Anterior cingulate cortex (tissue), 58 donors: ENCODE data around the gene APIP.
"Not testable (repeated sequence)": the region's sequence is repeated elsewhere in the genome, so short reads cannot be mapped to it uniquely, and the experiment has no call there.

Experiments
- DNase-seq, 58 donors: peaks; one replicate each; lab custom pipeline; 2025; lab: John Stamatoyannopoulos, UW

The APIP gene

DNA sequence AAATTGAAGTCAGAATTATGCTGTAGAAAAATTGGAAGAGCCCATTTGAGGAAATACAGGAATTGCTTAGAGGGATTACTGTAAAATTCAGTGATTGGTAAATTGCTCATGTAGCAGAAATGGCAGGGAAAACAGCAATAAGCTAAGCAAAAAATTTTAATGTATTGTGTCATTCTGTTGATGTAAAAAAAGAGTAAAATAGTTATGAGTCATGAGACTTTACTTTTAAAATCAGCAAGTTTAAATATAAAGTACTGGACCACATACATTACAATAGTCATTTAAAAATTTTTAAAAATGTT, 10.6 kb upstream of the APIP start:
- no peak for DNase-seq

DNA sequence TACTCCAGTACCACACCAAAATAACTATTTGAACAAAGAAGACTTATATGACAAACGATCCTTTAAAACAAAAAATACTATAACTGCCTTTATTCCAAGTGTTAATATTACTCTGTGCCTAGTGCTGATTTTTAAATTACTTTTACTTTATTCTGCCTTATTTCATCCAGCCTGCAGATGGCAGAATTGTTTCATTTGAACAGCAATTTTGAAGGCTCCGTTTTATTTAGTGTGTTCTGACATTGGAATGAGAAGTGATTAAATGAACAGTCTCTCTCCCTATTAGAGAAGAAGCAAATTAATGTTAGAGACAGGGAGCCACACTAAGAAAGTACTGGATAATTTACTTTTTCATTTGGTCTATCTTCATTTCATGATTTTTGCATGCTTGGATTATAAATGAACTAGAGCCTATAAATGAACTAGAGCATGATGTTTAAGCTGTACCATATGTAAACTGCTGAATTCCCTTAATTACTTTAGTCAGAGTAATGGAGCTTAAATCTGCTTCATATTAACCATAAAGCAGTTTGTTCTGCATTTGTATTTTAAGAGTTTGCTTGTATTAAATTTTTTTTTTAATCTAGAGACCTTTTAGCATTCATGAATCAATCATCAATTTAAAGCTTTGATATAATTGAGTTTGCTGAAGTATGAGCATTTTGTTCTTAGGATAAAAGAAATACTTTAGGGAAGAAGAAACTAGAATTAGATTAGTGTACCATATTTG, 10.1 kb upstream of the APIP start:
- DNase-seq, result peak in 1 of 58 donors; percentile 31

DNA sequence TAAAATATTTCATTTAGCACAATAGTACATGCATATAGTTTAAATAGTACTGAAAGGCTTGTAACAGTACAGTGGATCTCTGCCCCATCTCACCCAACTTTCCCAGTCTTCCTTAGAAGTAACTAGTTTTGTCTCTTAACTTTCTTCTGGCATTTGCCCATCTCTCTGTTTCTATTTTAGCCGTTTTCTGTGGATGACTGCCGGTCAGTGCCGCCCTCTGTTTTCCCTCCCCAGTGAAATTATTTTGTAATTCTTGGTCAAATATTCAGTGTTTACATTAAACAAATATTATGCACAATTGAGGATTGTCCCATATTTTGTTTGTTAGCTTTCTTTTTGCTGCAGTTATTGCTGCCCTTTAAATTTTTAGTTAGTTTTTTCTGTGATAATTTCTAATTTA, 8.5 kb upstream of the APIP start:
- DNase-seq, result no peak

DNA sequence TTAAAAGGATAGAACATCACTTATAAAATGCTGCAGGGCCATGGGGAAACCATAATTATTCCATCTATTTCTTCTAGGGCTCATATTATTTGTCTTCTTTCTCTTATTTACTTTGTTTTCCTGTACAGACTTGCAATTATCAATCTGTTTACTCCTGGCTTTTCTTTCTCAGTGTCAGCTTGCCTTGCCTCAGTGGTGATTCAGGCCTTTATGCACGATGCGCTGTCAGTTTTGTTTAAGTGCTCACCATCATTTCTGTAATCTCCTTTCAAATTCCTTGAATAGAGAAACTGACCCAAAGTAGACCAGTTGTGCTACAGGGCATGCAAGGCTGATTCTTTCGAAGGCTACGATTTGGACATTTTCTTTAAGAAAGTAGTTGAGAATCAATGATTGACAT, 5.0 kb upstream of the APIP start:
- DNase-seq, result no peak

DNA sequence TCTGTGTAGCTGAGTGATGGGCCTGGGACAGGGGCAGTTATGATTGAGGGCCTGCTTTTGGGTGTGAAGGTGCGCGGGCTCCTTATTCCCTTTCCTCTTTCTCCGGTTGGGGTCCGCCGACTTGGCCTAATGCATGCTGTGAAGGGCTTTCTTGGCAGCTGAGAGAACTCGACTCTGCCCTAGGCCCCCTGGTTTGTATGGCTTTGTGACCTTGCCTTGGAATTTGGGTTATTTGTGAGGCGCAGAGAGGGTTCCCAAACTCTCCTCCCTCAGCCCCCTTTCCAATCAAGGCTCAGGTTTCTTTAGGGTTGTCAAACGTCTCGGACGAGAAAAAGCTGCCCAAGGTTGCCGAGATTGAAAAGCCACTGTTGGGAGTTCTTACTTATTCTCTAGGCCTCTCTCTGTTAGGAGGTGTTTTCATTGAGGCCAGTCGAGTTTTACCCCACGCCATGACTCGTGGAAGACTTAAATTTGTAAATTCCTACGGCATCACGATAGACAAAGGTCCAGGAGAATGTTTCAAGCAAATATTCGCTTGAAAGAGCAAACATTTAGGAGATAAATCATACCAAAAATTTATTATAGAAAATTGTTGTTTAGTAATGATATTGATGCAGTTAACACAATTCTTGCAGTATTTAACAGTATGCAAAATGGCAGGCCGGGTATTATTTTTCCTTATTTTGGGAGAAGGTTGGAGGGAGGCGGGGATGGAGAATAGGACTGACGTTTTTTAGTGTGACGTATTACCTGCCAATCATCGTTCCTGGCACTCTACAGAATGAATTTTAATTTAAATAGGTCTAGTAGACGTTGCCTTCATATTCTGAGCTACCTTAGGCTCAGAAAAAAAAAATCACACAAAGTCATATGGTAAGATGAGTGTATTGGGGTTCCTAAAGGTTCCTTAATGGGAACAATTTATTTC, 928 bp upstream of the APIP start:
- DNase-seq, result peak in 6 of 58 donors; percentile 9 to 59 (median 43)

DNA sequence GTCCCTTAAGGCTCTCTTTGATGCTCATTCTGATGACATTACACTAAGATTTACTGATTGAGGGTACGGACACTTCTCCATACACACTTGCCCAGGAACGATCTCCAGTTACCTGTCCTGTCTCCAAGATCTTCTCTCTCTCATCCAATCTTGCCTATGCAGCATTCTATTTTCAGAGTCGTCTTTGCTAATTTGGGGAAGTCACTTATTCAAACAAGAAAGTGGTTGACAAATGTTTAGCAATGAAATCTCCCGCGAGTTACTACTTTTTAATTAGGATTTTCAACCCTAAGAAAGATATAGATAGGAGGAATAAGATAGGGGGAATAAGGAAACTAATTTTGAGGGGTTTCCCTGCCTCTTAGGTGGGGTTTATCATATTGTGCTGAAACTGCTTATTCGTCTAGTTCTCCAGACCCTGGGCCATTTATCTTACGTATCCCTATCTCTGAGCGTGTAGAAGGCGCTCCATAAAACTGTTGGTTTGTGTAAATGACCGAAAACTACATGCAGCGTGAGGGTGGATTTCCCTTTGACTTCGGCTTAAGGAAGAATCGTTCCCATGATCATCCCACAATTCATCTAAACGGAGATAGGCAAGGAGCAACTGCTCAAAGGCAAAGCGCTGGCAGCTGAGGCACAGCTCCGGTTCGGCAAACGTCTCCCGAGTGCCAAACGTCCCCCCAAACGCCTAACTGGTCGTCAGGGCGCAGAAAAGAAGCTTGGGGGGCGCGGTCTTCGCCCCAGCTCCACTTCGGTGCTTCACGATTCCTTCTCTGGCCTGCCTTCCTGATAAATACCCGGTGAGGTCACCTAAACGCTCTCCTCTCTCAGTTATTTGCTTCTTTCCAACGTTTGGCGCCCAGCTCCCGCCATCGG, 804 bp downstream of the APIP start:
- peak in 26 of 58 donors; percentile 14 to 80 (median 42) for DNase-seq

DNA sequence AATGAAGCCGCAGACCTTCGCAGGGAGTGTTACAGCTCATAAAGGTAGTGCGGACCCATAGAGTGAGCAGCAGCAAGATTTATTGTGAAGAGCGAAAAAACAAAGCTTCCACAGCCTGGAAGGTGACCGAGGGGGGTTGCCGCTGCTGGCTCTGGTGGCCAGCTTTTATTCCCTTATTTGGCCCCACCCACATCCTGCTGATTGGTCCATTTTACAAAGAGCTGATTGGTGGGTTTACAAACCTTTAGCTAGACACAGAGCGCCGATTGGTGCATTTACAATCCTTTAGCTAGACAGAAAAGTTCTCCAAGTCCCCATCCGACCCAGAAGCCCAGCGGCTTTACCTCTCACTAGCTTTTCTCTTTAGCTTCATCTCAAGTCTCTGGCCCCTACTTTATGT, 2.6 kb downstream of the APIP start:
- not testable (repeated sequence) for DNase-seq

DNA sequence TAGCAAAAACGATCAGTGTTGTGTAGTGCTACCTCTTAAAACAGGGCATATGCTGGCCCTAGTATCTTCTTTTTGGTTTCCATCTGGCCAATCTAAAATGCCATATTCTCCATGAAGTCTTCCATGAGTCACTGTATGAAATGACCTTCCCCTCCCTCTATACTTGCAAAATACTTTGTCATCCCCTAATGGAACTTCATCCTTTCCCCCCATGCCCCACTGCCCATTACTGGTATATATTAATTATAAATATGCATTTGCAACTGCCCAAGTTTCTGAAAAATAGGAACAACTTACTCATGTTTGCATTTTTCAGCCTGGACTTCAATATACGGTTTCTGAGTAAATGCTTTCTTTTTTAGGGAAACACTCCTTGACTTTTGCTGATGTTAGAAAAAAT, 4.5 kb downstream of the APIP start:
- no peak for DNase-seq

DNA sequence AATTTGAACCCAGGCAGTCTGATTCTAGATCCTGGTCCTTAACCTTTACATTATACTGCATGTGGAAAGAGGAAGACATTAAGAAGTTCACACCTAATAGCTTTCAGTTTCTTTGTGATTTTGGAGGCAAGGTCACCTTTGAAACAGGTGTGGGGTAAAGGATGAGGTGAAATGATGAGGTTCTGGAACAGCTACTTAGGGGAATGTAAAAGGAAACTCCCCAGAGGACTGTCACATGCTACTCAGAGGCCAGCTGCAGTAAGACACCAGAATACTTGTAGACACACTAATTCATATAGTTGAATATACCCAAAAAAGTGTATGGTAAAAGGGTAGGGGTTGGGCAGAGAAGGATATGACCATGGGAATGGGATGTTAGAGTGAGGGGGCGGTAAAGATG, 5.4 kb downstream of the APIP start:
- DNase-seq, result no peak

DNA sequence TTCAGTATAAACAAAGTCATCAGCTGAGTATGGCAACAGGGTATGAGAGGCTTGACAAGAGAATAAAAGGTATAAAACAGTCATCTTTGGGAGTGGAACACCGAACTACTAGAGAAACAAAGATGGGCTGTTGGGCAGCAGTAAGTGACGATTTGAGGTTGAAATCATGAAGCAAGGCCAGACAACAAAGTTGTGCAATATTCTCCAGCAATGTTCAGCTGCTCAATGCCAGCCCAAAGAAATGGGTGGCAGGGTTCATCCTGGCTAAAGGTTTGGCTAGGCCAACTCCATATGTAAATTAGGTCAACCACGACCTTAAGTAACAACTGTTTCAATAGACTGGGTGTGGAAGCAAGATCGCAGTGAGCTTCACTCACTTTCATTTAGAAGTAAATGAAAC, 6.2 kb downstream of the APIP start:
- no peak for DNase-seq

DNA sequence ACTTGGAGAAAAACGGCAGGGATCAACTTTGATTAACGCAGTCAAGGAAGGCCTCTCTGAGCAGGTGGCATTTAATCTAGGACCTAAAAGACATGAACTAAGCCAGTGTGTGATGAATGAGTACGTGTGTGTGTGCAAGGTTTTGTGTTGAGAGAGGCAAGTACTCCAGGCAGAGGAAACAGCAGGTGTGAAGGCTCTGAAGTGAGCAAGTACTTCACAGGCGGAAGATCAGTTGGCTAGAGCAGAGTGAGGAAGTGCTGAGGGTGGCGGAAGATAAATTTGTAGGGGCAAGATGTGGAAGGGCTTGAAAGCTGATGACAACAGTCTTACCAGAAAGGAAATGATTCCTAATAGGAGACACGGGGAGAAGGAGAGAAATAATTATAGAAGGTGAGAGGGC, 6.8 kb downstream of the APIP start:
- DNase-seq, result no peak

DNA sequence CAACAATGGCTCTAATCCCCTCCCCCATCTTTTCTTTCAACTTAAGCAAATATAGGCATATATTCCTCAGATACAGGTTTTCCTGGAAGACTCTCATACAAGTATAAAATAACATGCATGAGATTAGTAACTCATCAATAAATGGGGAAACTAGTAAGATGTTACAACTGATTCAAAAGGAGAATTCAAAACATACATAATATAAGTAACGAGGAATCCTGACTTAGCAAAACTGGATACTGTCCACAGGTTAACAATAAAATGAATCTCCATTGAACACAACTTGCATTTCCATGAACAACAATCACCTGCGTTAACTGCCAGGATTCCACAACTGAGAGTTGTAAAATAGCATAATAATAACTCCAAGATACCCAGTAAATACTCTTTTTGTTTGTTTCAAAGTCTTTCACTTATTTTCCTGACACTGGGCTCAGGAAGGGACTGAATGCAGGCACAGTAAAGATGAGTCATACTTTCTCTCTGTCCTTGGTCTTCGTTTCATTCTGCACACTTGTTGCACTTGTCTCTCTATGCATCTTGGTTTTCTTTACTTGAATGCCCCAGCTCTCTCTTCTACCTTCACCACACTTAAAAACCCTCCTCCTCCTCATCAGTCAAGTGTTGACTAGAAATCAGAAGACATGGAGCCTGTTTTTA, 8.1 kb downstream of the APIP start:
- no peak for DNase-seq

DNA sequence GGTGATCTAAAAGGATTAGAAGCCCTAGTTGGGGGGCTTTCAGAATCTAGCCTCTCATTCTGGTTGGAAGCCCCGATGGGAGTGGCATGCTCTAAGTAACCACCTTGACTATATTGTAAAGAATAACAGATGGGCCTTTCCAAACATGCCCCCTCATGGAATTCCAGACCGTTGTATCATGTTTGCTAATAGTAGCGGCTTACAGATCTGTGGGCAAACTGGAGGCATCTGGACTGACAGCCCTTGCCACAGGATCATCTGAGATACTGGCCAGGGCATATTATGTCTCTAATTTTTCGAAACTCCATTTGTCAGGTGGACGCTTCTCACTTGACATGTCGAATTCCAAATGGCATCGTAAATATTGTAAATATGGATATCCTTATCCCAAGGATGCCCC, 10.5 kb downstream of the APIP start:
- DNase-seq, result no peak

DNA sequence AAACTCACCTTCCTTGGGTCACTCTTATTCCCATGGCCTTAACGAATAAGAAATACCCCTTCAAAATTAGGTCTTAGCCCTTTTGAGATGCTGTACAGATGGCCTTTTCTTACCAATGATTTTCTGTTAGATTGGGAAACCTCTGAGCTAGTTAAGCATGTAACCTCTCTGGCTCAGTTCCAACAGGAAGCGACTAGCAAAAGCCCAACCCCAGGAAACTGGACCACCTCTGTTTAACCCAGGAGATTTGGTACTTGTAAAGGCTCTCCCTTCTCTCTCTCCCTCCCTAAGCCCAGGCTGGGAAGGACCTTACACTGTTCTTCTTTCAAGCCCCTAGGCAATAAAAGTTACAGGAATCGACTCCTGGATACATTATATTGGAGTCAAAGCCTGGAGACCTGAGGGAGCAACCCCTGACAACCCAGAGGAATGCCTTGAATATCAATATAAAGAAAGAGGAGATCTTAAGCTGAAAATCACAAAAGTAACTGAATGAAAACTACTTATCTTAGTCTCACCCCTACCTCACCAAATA, 11.7 kb downstream of the APIP start:
- DNase-seq, result no peak

DNA sequence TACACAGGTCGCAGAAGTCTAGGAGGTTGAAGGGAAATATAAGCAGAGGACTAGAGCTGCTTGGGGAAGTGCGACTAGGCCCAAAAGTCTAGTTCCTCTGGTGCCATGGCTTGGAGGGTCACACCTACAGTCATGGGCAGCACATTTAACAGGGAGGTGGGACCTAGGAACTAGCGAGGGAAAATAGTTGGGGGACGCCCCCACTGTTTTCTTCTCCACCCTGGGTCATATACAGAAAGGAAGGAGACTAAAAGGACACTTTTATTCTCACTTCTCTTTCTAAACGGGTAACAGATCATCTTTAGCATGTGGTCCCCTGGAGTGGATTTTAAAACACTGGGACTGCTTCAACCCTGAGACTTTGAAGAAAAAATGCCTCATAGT, 16.6 kb downstream of the APIP start:
- DNase-seq, result no peak

DNA sequence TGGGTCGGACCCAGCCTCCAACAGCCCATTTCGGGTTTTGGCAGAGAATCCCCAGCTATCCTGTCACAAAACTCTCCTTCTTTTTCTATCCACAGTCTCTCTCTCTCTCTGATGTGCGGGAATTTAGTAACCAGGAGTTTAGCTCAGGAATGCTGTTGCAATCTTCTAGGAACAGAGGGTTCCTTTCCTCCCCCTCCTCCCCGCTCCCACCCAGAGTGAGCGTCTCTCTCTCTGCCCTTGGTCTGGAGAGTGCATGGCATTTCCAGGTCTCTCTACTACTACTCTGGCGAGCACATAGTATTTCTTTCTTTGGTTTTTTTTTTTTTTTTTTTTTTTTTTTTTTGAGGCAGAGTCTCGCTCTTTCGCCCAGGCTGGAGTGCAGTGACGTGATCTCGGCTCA, 17.7 kb downstream of the APIP start:
- no peak for DNase-seq

DNA sequence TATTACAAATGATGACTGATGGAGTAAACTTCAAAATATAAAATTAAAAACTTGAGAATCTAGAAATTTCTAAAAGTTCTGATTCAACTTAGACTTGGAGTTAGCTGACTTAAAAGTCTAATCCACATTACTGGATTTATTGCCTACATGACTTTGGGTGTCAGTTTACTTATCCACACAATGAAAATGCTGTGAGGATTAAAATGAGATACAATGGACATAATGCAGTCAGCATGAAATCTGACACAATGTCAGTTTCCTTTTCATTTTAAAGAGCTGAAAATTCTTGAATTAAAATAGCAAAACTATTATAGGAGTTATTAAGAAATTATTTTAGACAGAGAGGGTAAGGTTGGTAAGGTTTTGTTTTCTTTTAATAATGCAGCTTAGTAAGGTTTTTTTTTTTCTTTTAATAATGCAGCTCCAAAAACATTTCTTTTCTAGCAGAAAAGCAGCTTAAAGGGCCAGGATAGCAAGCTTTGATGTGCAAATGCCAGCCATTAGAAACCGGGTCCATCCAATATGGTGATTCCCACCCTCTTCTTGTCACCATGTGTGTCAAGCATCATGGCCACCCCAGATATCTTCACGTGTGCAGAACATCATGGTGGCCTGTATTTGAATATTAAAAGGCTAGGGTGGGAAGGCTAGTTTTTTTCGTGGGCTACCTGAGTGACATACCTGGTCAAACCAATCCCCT, 18.9 kb downstream of the APIP start:
- no peak for DNase-seq

DNA sequence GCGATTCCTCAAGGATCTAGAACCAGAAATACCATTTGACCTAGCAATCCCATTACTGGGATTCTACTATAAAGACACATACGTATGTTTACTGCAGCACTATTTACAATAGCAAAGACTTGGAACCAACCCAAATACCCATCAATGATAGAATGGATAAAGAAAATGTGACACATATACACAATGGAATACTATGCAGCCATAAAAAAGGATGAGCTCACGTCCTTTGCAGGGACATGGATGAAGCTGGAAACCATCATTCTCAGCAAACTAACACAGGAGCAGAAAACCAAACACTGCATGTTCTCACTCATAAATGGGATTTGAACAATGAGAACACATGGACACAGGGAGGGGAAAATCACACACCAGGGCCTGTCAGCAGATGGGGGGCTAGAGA, 20.0 kb downstream of the APIP start:
- not testable (repeated sequence) for DNase-seq

DNA sequence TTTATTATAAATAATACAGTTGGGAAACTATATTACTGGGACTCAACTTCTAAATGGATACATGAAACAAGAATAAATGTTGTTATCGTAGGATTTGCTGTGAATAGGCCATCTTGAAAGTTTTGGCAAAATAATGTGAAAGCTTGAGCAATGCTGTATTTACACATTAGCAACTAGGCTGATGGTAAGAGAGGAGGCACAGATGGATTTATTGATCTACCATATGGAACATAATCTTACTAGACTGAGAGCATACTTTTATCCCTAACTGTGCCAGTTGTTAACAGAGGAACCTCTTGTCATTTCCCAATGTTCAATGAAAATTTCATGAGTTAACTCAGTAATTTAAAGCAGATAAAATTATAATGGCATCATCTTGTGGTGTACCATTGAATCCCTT, 22.8 kb downstream of the APIP start:
- DNase-seq, result peak in 2 of 58 donors; percentile 8 to 39

DNA sequence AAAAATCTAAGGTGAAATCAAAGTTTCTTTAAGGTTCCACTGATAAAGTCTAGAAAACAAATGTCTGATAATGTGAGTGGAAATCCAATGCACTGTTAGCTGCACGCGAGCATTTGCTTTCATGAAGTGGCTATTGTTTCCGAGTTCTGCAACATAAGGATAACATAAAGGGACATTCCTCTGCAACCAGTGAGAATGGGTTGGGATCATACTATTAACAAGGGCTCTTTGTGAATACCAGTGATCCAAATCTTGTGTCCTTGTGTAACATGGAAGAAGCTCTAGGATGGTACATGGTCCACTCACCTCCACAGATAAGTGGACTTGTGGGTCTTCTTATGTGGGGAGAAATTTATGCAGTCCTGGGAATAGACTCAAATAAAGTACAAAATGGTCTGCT, 24.6 kb downstream of the APIP start:
- DNase-seq, result no peak
